Sigmoid colon (tissue), 7 donors: ENCODE measurements around the gene ERCC6L. TPM values are rescaled to one million over a fixed set of nuclear protein-coding genes. Genes with fewer than 3 reads are reported as not detected.

Experiments used
- DNase-seq: peaks from one replicate; pipeline ENCODE4 v3.0.0-alpha.2; 2019
- H3K27ac ChIP-seq, 4 donors: fragments of 200-600 bp; sonication (generic); one replicate each; pipeline ENCODE4 v1.5.1; 2016 to 2019; ENCODE audit warnings: mild to moderate bottlenecking in 1 of 4
- H3K27me3 ChIP-seq, 3 donors: fragments of 200-600 bp; sonication (generic); one replicate each; pipeline ENCODE4 v1.5.1; 2019; ENCODE audit warnings: mild to moderate bottlenecking in 1 of 3
- H3K36me3 ChIP-seq, 4 donors: fragments of 200-600 bp; sonication (generic); one replicate each; pipeline ENCODE4 v1.5.1; 2016 to 2019
- H3K4me1 ChIP-seq, 4 donors: fragments of 200-600 bp; sonication (generic); one replicate each; pipeline ENCODE4 v1.5.1; 2017 to 2019
- H3K4me3 ChIP-seq, 4 donors: fragments of 200-600 bp; sonication (generic); one replicate each; pipeline ENCODE4 v1.5.1; 2017 to 2019; ENCODE audit warnings: mild to moderate bottlenecking in 2 of 4, moderate library complexity in 1 of 4
- H3K9me3 ChIP-seq, 4 donors: fragments of 200-600 bp in 3 of 4; sonication (generic) in 3 of 4; one replicate each; pipeline versions ENCODE4 v1.5.1 to v1.6.1; 2013 to 2019
- EP300 ChIP-seq, 4 donors: sonication (generic); formaldehyde crosslinking; IDR thresholded peaks; one replicate each; pipeline ENCODE4 v1.6.1; 2017; ENCODE audit warnings: antibody characterized with exemption in 4 of 4
- POLR2A ChIP-seq, 2 donors: fragments of 450-650 bp; IDR thresholded peaks; one replicate each; pipeline ENCODE4 v1.6.1; 2016; ENCODE audit warnings: antibody characterized with exemption in 2 of 2, mild to moderate bottlenecking in 2 of 2, moderate library complexity in 2 of 2
- POLR2AphosphoS5 ChIP-seq, 4 donors: sonication (generic); formaldehyde crosslinking; IDR thresholded peaks; one replicate each; pipeline ENCODE4 v1.6.1; 2017; ENCODE audit warnings: antibody characterized with exemption in 4 of 4
- WGBS, 2 donors: extraction: QIAGEN DNeasy Blood & Tissue Kit; methylation state at CpG; one replicate each; pipeline ENCODE4 v1.1.7; 2013; 5-methylcytosine and 5-hydroxymethylcytosine counted together
- intact Hi-C: fragments of 100-400 bp; cut with DNase I; formaldehyde crosslinking; loops from one replicate; pipeline ENCODE4 v1.15.1; 2023
- polyA plus RNA-seq, 3 donors: library from polyadenylated mRNA; stranded (reverse); fragments of 200-250 nt; gene quantifications; one replicate each; pipeline ENCODE4 v1.2.3, GENCODE V29; 2013
- total RNA-seq, 4 donors: library from RNA; depleted of rRNA; stranded (reverse); fragments of >200 nt; gene quantifications; one replicate each; pipeline ENCODE4 v1.1.0, GENCODE V29; 2016
- TF ChIP-seq, protein P1 (sequence below), 4 experiments: fragments of 450-650 bp in 3 of 4; fragments of 200-600 bp in 1 of 4; IDR thresholded peaks; one replicate each; pipeline ENCODE4 v1.5.1; 2016 to 2019; ENCODE audit warnings: antibody characterized with exemption in 4 of 4, mild to moderate bottlenecking in 3 of 4, moderate library complexity in 2 of 4
- donor health status: healthy with polysubstance abuse.
- donor health status: Bipolar disorder and iron deficiency.
- donor health status: healthy.

ERCC6L gene
- total and polyA plus RNA-seq, 7 donors = under 0.01 to 2.4 (median 0.20) TPM; not detected in 3

DNA sequence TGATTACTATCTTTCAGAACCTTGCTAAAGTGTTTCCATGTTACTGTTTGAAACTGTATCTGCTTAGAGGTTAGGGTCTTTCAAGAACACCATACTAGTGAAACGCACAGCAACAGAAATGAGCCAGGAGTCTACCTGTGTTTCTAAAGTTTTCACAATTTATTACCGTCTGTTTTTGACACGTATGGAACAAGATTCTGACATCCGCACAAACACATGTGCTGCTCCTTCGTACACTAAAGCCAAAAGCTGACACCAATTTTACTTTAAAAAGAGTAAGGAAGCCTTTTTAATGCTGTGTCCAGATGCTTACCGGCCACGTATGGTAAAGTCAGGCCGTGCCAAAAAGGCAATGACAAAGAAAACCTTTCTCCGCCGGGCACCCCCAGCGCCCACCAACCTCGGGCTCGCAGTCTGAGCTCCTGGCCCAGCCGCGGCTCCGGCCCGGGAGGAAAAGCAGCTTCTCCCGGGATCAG, 37.7 kb upstream of the ERCC6L start:
- 1% methylated on average over 18 of the region's 18 CpGs for WGBS, 2 donors

DNA sequence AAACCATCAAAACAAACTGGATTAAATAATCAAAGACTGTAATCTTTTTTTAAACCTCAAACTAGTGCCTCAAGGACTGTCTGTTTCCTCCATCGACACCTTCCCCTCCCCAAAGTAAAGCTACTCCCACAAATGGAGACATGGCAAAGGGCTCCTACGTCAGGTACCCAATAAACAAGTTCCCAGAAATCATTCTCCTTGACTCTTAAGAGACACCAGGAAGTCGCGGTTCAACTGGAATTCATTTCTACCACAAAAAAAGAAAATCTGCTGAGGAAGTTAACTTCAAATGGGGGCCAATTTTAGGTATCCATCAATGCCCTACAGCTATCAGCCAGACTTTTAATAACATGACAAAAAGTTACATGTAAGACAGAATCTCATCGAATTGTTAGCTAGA, 35.7 kb upstream of the ERCC6L start:
- H3K27me3 ChIP-seq = no peaks in the 10 kb centered on the region
- no peak for DNase-seq
- peaks cover 0 to 32% (median 14%) of the 10 kb centered on the region in 4 donors for H3K4me1 ChIP-seq
- H3K9me3 ChIP-seq = no peaks in the 10 kb centered on the region
- intact Hi-C loops = no loop called here
- peaks cover 19 to 59% (median 37%) of the 10 kb centered on the region in 4 donors for H3K36me3 ChIP-seq
- H3K27ac ChIP-seq = peak overlapping the region in 1 of 4 donors; percentile 15
- H3K4me3 ChIP-seq = no peak overlapping the region
- WGBS, 2 donors = 12 to 53% methylated on average over 5 of the region's 5 CpGs
- no peak for TF ChIP-seq EP300 (IDR thresholded peaks at IDR 0.05)
- no peak for TF ChIP-seq POLR2A (IDR thresholded peaks at IDR 0.05)
- TF ChIP-seq POLR2AphosphoS5 (IDR thresholded peaks at IDR 0.05) = no peak
- TF ChIP-seq, protein P1, sequence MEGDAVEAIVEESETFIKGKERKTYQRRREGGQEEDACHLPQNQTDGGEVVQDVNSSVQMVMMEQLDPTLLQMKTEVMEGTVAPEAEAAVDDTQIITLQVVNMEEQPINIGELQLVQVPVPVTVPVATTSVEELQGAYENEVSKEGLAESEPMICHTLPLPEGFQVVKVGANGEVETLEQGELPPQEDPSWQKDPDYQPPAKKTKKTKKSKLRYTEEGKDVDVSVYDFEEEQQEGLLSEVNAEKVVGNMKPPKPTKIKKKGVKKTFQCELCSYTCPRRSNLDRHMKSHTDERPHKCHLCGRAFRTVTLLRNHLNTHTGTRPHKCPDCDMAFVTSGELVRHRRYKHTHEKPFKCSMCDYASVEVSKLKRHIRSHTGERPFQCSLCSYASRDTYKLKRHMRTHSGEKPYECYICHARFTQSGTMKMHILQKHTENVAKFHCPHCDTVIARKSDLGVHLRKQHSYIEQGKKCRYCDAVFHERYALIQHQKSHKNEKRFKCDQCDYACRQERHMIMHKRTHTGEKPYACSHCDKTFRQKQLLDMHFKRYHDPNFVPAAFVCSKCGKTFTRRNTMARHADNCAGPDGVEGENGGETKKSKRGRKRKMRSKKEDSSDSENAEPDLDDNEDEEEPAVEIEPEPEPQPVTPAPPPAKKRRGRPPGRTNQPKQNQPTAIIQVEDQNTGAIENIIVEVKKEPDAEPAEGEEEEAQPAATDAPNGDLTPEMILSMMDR (IDR thresholded peaks at IDR 0.05) = no peak

More for the DNA sequence above, 37.7 kb upstream of the ERCC6L start:
- intact Hi-C loops = no loop called here
- Histone ChIP-seq H3K4me3 (peak overlapping the region; percentile 44 to 79 (median 64)), H3K27ac (peak overlapping the region; percentile 71 to 88 (median 86)), H3K36me3 (peaks cover 11 to 43% (median 28%) of the 10 kb centered on the region in 4 donors), H3K9me3 (no peaks in the 10 kb centered on the region), H3K4me1 (peaks cover 0 to 26% (median 14%) of the 10 kb centered on the region in 4 donors), H3K27me3 (no peaks in the 10 kb centered on the region)
- DNase-seq = no peak
- no peak for TF ChIP-seq POLR2A (IDR thresholded peaks at IDR 0.05)

DNA sequence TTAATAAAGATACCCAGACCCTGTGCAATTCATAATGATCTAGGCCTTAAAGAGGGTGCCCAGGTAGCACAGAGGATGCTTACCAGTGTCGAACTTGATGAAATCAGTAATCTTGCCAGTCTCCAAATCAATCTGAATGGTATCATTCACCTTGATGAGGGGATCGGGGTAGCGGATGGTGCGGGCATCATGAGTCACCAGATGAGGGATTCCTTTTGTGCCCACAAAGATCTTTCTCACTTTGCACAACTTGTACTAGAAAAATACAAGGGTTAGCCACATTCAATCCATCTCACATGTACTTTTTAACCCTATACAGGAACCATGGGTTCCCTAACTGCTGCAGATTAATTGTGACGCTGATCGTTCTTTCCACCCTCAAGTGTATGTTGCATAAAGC, 34.9 kb upstream of the ERCC6L start:
- Histone ChIP-seq H3K36me3 (peaks cover 19 to 59% (median 37%) of the 10 kb centered on the region in 4 donors), H3K27ac (no peak overlapping the region), H3K27me3 (no peaks in the 10 kb centered on the region), H3K4me1 (peaks cover 0 to 32% (median 14%) of the 10 kb centered on the region in 4 donors), H3K4me3 (no peak overlapping the region), H3K9me3 (no peaks in the 10 kb centered on the region)
- intact Hi-C loops = no loop called here
- no peak for DNase-seq
- TF ChIP-seq POLR2A (IDR thresholded peaks at IDR 0.05) (no peak), EP300 (IDR thresholded peaks at IDR 0.05) (no peak), POLR2AphosphoS5 (IDR thresholded peaks at IDR 0.05) (no peak)
- TF ChIP-seq, protein P1 (IDR thresholded peaks at IDR 0.05) = no peak
- 89% methylated on average over 6 of the region's 6 CpGs for WGBS, 2 donors

DNA sequence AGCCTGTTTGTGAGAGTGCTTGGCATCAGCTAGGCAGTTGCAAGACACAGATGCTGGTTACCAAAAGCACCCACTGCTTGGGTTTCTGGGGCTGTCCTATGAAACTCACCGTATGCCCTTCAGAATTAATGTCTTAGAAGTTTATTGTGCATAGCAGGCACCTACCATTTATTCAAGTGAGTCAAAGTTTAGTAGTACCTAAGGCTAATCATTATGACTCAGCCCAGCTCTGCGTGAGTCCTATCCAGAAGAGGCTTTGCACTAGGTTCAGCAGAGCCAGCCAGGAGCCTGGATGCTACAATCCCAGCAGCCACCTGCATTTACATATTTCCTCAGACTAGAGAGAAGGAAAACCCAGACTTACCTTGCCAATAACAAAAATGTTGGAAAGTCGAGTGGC, 34.0 kb upstream of the ERCC6L start:
- 47 to 78% methylated on average over 3 of the region's 3 CpGs for WGBS, 2 donors
- no peaks in the 10 kb centered on the region for H3K27me3 ChIP-seq
- TF ChIP-seq POLR2AphosphoS5 (IDR thresholded peaks at IDR 0.05) (no peak), EP300 (IDR thresholded peaks at IDR 0.05) (no peak), POLR2A (IDR thresholded peaks at IDR 0.05) (no peak)
- TF ChIP-seq, protein P1 (IDR thresholded peaks at IDR 0.05) = no peak
- H3K4me3 ChIP-seq = no peak overlapping the region
- intact Hi-C loops = no loop called here
- H3K27ac ChIP-seq = peak overlapping the region in 1 of 4 donors; percentile 10
- peaks cover 0 to 32% (median 14%) of the 10 kb centered on the region in 4 donors for H3K4me1 ChIP-seq
- H3K9me3 ChIP-seq = no peaks in the 10 kb centered on the region
- no peak for DNase-seq
- peaks cover 19 to 64% (median 41%) of the 10 kb centered on the region in 4 donors for H3K36me3 ChIP-seq

DNA sequence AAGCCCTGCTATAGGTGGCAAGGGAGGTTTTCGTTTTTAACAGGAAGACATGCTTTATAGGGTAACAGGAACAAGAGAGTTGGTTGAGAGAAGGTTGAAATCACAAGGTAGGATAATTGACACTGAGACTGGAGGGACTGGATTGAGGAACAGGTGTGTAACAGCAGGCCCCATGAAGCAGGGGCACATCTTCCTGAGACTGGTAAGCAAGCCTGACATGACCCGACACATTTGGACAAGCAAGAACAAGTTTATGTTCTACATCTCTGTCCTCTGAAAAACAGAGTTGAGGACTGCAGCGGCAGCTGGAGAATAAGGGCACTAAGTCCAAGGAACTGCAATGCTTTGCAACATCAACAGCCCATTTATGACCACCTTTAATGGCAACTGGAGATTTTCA, 33.0 kb upstream of the ERCC6L start:
- Histone ChIP-seq H3K36me3 (peaks cover 19 to 65% (median 41%) of the 10 kb centered on the region in 4 donors), H3K27ac (peak overlapping the region in 1 of 4 donors; percentile 8)
- WGBS, 2 donors = 59 to 82% methylated on average over 3 of the region's 3 CpGs

More for the DNA sequence above, 33.0 kb upstream of the ERCC6L start:
- no peak for DNase-seq
- intact Hi-C loops = no loop called here
- no peak overlapping the region for H3K4me3 ChIP-seq
- no peaks in the 10 kb centered on the region for H3K9me3 ChIP-seq
- H3K27me3 ChIP-seq = no peaks in the 10 kb centered on the region
- peaks cover 0 to 31% (median 14%) of the 10 kb centered on the region in 4 donors for H3K4me1 ChIP-seq
- no peak for TF ChIP-seq POLR2AphosphoS5 (IDR thresholded peaks at IDR 0.05)
- TF ChIP-seq POLR2A (IDR thresholded peaks at IDR 0.05) = no peak
- no peak for TF ChIP-seq EP300 (IDR thresholded peaks at IDR 0.05)
- TF ChIP-seq, protein P1 (IDR thresholded peaks at IDR 0.05) = no peak
